HS-5 (cell line): ENCODE results near the gene RPS6KA4.

ENCODE experiments used
- DNase-seq: peaks from one replicate; pipeline ENCODE4 v3.0.0-alpha.2; 2012; ENCODE audit warnings: low read depth

The RPS6KA4 gene

DNA sequence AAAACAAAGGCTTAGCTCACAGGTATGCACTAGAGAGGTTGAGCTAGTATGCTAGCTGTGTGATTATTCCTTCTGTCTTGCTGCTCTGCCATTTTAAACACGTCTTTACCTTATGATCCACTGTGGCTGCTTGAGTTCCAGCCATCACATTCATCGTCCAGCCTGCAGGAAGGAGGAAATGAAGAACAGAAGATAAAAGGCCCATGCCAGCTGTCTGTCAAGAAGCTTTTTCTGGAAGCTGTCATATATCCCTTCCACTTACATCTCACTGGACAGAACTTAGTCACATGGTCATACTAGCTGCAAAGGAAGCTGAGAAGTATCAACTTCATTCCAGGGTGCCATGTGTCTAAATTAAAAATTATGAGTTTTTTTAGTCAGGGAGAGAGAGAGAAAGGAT lies 31.6 kb upstream of the RPS6KA4 start:
- DNase-seq: no peak

DNA sequence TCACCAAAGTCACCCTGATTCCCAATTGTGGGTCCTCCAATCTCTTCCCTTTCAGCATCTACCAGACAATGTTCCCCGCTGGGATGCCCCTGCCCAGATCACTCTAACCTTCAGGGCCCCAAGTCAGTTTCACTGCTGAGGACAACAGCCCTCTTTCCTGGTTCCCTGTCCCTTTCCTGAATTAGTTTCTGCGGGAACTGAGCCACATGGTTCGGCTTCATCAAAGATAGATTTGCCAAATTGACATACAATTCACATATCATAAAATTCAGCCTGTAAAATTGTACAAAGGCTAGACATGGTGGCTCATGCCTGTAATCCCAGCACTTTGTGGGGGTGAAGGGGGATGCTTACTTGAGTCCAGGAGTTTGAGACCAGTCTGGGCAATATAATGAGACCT lies 31.0 kb upstream of the RPS6KA4 start:
- DNase-seq: no peak

DNA sequence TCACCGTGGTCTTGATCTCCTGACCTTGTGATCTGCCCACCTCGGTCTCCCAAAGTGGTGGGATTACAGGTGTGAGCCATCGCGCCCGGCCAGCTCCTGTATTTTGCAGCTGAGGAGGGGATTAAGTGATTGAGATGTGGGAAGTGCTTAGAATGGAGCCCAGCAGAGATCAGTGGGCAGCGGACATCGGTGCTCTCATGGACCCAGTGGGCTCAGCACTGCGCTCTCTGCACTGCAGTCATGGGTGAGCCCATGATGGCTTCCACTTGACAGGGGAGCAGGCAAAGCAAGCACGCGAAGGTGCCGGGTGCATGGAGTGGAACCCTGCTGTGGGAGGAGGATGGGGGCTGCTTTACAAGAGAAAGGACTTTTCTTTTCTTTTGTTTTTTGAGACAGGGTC lies 28.1 kb upstream of the RPS6KA4 start:
- no peak for DNase-seq

DNA sequence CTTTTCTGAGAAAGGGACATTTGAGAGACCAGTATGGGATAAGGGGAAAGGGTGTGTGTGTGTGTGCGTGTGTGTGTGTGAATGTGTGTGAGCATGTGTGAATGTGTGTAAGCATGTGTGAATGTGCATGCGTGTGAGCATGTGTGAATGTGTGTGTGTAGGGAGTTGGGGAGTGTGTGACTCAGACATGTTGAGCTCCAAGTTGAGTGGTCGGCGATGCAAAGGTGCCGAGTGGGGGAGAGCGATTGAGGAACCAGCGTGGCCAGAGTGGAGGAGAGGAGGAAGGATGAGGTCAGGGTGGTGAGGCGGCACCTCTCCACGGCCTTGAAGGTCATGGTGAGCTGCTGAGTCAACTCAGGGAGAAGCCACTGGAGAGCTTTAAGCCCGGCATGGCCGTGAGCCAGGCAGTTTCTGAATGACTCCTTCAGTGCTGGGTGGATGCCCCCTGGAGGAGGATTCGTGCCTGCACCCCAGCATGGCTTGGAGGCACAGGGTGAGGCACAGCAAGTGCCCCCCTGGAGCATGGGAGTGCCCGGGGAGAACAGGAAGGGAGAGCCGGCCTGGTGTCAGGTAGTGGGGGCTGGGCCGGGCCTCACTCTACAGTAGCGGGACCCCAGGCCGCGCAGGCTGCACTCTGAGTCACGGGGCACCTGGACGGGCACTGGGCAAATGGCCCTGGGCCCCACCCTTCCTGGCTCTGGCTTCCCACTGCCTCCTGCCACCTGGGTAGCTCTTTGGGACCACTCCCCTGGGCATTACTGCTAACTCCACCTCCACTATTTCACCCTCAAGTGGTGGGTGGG lies 27.2 kb upstream of the RPS6KA4 start:
- DNase-seq: peak; percentile 76

DNA sequence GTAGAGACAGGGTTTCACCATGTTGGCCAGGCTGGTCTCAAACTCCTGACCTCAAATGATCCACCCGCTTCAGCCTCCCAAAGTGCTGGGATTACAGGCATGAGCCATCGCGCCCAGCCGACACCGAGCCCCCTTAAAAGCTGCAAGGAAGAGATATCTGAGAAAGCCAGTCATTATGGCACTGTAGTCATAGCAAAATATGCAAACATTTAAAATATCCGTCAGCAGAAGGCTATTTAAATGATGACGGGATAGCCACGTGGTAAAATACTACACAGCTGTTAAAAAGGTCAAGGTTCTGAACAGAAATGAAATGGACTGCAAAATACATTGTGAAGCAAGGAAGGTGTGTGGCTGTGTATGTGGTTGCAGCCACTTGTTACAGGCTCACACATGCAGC lies 25.4 kb upstream of the RPS6KA4 start:
- no peak for DNase-seq

DNA sequence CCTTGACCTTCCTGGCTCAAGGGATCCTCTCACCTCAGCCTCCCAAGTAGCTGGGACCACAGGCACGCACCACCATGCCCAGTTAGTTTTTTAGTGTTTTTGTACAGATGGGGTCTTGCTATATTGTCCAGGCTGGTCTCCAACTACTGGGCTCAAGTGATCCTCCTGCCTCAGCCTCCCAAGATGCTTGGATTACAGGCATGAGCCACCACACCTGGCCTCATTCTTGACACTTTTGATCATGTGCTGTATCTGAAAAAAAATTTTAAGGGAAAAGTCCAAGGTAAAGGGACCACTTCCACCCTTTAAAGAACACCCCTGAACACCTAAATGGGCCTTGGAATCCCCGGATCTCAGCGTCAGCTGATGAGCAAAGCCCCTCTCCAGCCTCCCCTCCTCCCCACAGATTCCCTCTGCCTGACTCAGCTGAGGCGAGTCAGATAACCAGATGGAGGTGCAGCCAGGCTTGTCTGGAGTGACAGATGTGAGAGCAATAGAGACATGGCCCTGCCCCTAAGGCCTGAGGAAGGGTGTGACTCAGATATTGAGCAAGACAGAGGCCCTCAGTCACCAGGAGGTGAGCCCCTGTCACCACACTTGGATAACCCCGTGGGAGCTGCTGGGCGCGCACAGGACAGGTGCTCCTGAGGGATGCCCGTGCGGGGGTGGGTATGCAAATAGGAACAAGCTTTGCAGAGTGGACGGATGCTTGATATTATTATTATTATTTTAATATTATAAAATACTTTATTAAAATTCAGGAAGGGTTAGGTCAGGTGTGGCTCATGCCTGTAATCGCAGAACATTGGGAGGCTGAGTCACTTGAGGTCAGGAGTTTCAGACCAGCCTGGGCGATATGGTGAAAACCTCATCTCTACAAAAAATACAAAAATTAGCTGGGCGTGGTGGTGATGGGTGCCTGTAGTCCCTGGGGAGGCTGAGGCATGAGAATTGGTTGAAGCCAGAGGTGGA lies 23.9 kb upstream of the RPS6KA4 start:
- peak; percentile 95 for DNase-seq

DNA sequence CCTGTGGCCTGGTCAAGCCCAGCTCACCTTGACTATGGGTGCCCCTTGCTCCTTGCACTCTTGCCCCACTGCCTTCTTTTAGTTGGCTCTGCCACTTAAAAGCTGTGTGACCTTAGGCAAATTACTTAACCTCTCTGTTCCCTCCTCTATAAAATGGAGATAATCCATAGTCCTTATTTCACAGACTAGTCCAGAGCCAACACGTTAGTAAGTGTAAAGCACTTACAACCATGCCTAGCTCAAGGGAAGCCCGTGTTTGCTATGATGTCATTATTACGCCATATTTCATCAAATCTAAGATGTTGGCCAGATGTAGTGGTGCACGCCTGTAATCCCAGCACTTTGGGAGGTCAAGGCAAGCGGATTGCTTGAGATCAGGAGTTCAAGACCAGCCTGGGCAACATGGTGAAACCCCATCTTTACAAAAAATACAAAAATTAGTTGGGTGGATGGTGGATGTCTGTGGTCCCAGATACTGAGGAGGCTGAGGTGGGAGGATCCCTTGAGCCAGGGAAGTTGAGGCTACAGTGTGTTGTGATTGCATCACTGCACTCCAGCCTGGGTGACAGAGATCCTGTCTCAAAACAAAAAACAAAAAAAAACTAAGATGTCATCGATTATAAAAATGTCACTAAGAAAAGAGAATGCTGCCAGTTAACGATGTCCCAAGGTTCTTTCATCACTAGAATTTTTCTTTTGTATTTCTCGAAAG lies 21.3 kb upstream of the RPS6KA4 start:
- no peak for DNase-seq

DNA sequence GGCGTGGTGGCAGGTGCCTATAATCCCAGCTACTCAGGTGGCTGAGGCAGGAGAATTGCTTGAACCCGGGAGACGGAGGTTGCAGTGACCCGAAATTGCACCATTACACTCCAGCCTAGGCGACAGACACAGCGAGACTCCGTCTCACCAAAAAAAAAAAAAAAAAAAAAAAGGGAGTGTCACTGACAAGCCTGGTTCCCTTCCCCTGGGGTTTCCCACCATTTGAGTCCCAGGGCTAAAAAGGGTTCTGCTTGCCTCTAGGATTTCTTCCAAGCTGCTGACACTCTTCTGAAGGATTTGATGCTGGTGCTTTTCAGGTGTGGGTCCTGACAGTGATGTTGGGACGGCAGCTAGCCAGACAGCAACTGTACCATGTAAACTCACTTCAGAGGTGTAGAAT lies 20.2 kb upstream of the RPS6KA4 start:
- no peak for DNase-seq

DNA sequence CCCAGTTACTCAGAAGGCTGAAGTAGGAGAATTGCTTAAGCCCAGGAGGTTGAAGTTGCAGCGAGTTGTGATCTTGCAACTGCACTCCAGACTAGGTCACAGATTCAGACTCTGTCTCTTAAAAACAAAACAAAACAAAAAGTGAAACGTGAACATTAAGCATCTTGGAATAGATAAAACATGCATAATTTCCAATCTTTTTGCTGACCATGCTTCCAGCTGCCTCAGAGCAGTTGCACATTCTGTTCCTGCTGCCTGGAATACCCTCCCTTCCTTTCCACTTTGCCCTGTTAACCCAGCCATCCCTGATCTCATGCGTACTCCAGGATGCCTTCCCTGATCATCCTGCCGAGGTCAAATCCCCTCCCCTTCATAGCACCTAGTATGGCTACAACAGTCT lies 19.7 kb upstream of the RPS6KA4 start:
- DNase-seq: no peak

DNA sequence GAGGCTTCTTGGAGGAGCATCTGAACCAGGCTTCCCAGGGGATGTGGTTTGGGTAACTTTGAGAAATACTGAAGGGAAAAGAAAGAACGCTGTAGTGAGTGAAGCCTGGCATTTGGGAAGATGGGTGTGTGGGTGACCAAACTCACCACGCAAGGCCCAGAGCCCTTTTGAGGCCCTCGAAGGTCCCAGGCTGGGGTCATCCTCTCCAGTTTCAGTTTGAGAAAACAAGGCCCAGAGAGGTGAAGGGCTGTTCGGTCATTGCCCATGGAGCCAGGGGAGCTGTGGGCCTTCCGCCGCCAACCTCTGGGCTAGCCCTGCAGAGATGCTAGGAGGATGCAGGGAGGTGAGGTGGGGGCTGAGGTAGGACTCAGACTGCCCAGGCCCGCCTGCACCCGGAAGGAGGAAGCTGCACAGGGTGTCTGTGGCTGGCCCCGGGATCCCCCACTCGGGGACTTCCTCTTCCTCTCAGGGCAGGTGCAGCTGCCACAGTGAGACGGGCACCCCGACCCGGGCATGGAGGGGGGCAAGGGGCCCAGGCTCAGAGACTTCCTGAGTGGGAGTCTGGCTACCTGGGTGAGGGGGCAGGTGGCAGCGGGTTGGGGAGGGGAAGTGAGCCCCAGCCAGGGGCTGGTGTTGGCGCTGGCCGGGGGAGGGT lies 19.1 kb upstream of the RPS6KA4 start, which contains the start of gene CCDC88B:
Gene CCDC88B, plus strand, starts transcription at position 451 of the 655 bp plus-strand sequence. Its CDS starts 63 bp downstream, at position 514.
- DNase-seq: no peak

DNA sequence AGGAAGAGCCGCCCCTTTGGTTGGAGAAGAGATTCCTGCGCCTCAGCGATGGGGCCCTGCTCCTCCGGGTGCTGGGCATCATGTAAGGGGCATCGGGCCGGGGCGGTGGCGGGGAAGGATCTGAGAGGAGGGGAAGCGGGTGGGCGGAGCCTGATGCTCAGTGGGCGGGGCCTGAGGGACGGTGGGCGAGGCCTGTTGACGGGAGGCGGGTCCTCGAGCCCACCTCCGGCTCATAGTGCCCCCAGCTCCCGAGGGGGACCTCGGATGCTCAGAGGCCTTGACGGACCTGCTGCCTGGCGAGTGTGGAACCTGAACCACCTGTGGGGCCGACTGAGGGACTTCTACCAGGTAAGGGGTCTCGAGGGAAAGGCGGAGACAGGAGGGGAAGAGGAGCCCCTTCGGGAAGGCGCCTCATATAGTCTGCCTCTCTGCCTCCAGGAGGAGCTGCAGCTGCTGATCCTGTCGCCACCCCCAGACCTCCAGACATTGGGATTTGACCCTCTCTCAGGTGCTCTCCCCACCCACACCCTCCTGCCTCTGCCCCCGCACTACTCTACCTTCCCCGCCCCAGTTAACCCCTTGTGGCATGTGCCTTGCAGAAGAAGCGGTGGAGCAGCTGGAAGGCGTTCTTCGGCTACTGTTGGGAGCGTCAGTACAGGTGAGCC lies 18.2 kb upstream of the RPS6KA4 start:
- no peak for DNase-seq

DNA sequence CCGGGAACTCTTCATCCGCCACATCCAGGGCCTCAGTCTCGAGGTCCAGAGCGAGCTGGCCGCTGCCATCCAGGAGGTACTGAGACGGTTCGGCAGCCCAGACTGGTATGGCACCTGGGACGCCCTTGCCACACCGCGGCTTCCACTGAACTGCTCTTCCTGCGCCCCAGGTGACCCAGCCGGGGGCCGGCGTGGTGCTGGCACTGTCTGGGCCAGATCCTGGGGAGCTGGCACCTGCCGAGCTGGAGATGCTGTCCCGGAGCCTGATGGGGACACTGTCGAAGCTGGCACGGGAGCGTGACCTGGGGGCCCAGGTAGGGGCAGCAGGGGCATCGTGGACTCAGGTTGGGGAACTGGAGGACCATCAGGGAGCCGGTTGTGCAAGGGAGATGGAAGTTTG lies 17.5 kb upstream of the RPS6KA4 start:
- DNase-seq: no peak

DNA sequence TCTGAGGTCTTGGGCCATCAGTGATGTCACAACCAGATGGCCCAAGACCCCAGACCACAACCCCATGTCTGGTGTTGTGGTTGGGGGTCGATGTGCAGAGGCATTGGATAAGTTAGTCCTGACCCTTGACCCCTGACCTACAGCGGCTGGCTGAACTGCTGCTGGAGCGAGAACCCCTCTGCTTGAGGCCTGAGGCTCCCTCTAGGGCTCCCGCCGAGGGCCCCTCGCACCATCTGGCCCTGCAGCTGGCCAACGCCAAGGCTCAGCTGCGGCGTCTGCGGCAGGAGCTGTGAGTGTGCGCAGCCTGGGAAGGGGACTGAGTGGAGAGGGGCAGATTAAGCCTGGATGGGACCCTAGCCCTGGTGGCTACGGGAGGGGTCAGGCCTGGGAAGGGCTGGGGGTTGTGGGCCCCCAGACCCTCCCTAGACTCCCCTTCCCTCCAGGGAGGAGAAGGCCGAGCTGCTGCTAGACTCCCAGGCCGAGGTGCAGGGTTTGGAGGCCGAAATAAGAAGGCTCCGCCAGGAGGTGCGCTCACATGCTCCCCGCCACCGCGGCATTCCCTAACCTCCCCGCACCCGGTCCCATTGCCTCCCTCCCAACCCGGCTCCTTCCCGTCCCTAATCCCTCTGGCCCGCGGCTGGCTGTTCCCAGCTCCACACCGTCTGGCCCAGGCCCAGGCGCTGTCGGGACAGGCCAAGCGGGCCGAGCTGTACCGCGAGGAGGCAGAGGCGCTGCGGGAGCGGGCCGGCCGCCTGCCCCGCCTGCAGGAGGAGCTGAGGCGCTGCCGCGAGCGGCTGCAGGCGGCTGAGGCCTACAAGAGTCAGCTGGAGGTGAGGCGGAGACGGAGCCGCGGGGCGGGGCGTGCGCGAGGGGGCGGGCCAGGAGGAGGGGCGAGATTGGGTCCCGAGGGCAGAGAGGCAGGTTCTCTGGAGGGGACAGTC lies 16.8 kb upstream of the RPS6KA4 start:
- no peak for DNase-seq

DNA sequence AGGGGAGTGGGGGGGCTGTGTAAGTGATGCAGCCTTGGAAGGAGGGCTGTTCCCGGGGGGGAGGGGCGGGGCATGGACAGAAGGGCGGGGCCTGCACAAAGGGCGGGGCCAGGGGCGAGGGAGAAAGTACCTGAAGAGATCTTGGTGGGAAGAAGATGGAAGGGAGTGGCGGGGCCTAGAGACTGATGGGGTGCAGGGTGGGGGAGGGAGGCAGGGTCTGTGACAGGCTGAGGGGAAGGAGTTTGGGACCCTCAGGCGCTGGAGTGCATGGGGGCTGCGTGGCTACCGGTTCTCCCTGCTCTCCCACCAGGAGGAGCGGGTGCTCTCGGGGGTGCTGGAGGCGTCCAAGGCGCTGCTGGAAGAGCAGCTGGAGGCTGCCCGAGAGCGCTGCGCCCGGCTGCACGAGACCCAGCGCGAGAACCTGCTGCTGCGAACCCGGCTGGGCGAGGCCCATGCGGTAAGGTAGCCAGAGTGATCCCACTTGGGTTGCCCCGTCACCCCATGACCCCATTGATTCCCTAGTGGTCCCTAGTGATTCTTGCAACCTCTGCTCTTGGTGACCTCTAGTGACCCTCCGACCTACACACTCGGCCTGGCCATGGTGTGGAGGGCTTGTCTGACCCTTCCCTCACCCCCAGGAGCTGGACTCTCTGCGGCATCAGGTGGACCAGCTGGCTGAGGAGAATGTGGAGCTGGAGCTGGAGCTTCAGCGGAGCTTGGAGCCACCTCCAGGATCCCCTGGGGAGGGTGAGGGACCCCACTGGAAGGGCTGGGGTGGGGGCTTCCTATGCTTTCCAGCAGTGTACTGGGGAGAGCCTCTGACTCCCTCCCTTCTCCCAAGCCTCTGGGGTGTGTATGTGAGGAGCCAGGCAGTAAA lies 15.9 kb upstream of the RPS6KA4 start:
- no peak for DNase-seq

DNA sequence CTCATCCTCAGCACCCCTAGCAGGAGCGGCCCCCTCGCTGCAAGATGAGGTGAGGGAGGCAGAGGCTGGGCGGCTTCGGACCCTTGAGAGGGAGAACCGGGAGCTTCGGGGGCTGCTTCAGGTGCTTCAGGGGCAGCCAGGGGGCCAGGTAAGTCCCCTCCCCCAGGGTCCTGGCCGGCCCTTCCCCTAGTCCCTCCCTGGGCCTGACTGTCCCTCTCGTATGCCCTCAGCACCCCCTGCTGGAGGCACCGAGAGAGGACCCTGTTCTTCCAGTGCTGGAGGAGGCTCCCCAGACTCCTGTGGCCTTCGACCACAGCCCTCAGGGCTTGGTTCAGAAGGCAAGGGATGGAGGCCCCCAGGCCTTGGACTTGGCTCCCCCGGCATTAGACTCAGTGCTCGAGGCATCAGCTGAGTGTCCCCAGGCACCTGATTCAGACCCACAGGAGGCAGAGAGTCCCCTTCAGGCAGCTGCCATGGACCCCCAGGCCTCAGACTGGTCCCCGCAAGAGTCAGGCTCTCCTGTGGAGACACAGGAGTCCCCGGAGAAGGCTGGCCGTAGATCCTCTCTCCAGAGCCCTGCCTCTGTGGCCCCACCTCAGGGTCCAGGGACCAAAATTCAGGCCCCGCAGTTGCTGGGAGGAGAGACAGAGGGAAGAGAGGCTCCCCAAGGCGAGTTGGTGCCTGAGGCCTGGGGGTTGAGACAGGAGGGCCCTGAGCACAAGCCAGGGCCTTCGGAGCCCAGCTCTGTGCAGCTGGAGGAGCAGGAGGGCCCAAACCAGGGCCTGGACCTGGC lies 15.0 kb upstream of the RPS6KA4 start:
- DNase-seq: no peak

DNA sequence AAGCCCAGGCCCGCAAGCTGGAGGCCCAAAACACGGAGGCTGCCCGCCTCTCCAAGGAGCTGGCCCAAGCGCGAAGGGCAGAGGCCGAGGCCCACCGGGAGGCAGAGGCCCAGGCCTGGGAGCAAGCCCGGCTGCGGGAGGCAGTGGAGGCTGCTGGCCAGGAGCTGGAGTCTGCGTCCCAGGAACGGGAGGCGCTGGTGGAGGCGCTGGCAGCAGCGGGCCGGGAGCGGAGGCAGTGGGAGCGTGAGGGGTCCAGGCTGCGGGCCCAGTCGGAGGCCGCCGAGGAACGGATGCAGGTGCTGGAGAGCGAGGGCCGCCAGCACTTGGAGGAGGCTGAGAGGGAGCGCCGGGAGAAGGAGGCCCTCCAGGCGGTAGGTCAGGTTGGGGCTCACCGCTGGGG lies 14.2 kb upstream of the RPS6KA4 start:
- DNase-seq: no peak

DNA sequence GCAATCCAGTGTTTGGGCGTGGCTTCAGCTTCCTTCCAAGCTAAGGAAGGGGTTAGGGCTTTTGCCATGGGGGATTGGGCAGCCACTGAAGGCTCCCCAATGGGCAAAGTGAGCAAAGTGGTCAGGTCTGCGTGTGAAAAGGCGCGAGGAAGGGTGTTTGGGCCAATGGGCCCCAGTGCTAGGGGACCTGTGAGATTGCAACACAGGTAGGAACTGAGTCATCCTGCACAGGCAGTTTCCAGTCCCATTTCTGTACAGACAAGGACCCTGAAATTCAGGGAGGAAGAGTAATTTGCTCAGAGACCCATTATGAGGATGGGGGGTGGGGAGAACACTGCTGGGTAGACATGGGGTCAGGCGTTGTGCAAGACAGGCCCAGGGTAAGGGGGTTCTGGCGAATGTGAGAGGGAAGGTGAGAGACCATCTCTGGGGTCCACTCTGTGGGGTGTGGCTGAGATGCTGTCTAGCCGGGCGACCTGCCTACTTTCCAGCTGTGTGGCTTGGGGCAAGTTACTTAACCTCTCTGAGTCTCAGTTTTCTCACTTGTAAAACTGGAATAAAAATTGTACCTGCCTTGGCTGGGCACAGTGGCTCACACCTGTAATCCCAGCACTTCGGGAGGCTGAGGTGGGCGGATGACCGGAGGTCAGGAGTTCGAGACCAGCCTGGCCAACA lies 11.6 kb upstream of the RPS6KA4 start:
- DNase-seq: no peak
